SKM-1 treated with dmso at 0.1 percent for 144 hours (cell line): ENCODE measurements around the gene FHL2.
"Not testable (repeated sequence)": the region's sequence is repeated elsewhere in the genome, so short reads cannot be mapped to it uniquely, and the experiment has no call there.

Experiments used
- DNase-seq: peaks from one replicate; lab custom pipeline; 2025; ENCODE audit not compliant: unreplicated experiment; lab: John Stamatoyannopoulos, UW

FHL2 gene

DNA sequence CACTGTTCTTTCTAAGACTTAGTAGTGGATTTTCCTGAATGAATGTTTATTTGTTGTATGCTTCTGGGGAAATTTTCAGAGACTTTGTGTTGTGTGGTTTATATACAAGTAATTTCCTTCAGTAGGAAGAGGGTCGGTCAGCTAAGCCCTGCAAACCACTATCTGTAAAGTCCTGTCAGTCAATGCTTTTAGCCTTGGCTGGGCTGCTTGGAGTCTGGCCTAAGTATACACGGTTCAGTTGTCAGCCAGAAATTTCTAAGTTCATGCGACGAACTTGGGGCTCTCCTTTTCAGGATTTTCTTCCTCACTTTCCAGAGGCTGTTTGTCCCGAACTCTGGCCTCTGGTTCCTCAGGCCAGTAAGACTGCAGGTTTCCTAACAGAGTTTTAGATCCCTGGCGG, 40.3 kb downstream of the FHL2 start:
- no peak for DNase-seq

DNA sequence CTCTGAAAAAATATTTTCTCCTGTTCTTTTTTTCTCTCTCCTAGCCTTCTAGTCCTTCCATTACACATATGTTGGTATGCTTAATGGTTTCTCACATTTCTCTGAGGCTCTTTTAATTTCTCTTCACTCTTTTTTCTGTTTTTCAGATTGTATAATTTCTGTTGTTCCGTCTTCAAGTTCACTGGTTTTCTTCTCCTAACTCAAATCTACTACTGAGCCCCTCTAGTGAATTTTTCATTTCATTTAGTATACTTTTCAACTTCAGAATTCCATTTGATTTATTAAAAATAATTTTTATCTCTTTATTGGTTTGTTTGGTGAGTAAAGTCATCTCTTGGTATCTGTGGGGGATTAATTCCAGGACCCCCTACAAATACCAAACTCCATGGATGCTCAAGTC, 41.7 kb downstream of the FHL2 start:
- DNase-seq: no peak

DNA sequence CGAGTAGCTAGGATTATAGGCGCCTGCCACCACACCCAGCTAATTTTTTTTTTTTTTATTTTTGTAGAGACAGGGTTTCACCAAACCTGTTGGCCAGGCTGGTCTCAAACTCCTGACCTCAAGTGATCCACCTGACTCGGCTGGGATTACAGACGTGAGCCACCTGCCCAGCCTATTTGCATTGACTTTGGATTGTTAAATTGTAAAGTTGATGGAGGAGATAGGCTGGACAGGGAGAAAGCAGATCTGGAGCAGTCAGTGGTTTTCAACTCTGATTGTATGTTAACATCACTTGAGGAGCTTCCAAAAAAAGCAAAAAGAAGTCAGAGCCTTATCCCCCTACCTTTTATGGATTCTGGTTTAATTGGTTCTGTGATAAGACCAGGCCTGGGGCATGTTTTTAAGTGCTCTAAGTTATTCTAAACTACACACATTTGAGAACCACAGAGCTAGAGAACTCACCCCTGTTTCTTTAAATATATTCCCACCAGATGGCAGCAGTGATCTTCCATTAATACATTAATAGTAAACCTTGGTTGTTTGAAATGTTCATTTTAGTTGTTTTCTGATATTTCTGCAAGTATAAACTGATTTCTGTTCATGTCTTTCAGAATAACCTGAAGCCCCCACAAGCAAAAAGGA, 54.0 kb downstream of the FHL2 start:
- DNase-seq: no peak

DNA sequence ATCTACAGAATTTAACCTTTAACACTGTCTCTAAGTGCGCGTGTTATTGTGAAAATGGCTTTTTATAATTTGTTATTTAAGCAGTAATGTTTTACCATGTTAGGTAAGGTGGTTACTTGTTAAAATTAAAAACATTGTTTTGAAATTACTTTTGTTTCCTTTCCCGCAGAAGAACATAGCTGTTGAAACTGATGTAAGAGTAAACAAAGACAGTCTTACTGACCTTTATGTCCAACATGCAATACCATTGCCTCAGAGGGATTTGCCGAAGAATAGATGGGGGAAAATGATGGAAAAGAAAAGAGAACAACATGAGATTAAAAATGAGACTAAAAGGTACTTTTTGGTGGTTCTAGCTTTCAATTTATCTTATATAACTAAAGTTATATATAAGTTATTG, 59.4 kb downstream of the FHL2 start:
- DNase-seq: no peak

DNA sequence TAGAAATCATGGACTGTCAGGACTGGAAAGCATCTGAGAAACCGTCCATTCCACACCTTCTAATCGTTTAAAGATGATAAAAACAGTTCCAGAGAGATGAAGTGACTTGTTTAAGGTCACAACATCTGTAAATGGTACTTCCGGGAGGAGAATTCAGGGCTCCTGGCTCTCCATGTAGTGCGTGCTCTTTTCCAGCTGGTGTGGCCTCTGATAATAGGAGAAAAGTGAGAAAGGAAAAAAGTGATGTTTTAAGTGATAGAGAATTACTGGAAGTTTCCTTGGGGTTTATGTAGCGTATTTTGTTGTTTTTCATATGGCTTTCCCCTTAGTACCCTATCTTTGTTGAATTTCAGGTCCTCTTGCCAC, 60.8 kb downstream of the FHL2 start:
- no peak for DNase-seq

DNA sequence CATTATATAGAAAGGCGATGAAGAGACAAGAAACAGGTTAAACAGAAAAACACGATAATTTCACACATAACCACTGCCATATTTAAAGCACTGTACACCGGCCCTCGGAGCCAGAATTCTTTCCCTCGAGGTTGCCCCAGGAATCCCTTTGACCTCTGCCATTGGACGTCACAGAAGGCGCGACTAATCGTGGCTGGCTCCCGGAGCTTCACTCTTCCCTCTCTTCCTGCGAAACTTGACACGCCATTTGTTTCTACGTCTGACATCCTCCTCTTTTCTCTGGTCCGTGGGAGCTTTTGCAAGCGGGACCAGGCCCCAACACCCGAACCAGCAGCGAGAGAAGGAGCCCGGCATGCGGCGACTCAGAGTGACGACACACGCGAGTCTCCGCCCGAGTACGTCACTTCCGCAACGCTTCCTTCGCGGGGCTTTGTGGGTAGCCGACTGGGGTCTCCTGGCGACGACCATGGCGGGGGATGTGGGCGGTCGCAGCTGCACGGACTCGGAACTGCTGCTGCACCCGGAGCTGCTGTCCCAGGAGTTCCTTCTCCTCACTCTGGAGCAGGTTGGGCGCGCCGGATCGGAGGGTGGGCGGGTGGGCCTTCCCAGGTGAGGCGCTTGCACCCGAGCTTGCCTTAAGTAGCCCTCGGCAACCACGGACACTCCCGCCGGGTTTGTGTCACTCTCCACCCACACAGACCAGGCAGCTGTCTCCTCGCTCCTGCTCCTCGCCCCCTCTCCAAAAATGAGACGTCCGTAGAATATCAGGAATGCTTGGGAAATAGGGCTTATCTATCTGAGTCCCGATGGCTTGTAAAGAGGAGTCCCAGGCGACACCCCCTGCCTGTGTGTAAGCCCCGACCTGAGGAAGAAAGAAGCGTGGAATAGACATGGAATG, 61.5 kb downstream of the FHL2 start, which contains the start of gene C2orf49:
Gene C2orf49 (plus strand): TSS at position 419 of the 898 bp plus-strand sequence. CDS start 48 bp downstream, at position 467.
- DNase-seq: peak; percentile 83

DNA sequence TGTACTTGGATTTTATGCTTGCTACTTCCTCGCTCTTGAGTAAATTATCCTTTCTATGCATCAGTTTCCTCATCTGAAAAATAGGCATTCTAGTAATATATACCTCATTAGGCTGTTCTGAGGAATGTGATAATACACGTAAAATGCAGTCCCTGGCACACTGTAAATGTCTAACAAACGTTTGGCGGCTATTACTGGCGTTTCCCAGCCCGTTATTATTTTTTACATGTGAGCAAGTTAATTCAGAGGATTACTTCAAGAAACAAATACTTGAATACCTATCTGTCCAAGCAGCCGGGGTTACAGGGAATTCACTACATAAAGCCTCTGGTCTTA, 62.1 kb downstream of the FHL2 start:
- DNase-seq: no peak

DNA sequence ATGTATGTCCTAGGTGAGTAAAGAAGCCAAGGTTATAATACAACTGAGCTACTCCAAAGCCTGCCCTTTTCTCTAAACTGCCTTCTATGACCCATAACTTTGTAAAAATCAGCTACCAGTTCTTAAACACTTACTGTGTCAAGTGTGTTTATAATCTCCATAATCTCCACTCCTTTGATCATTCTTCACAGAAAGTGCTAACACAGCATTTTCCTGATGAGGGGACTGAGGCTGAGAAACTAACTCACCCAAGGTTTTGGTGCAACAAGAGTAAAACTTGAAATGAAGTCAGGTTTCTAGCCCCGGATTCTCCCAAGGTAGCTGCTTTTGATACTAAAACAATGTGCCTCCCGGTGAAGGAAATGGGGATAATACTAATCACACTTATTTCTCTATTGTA, 63.4 kb downstream of the FHL2 start:
- DNase-seq: no peak

DNA sequence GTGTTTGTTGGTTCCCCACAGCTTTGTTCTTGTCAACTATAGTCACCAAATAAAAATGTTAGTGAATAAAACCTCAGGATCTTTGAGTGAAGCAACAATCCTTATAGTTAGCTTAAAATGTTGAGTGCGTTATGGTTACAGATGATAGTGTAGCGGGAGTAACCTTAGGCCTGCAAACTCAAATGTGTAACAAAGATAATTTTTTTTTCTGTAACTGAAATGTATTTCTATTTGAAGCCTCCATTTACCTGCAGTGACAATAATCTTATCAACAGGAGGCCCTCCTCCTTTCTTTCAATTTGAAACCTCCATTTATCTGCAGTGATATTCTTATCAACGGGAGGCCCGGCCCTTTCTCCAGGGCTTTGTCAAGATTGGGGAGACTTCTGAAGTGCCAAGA, 64.6 kb downstream of the FHL2 start:
- DNase-seq: no peak

DNA sequence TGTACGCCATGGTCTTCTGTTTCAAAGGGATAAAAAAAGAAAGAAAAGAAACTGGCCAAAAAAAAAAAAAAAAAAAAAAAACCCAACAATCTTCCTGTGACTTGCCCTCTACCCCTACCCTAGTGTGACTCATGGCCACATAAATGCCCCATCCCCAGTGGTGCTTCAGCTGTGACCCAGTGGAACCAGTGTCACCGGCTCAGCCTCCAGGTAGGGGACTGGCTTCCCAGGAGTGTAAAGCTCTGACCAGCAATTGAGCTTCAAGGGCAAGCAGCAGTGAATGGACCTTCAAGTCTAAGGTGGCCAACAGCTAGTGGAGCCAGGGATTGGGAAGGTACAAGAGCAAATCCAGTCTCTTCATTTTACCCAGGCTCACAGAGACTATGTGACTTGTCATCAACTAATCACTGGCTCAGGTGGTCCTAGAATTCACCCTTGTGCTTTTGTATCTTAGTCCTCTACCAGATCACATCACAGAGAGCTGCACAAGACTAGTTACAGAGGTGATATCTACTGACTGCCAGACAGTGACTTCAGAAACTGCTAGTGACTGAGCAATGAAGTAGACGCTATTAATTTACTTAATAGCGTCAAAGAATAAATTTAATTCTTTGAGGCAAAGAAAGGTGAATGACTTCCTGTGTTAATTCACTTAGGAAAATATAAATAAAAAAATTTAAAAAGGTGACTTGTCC, 68.0 kb downstream of the FHL2 start:
- no peak for DNase-seq

DNA sequence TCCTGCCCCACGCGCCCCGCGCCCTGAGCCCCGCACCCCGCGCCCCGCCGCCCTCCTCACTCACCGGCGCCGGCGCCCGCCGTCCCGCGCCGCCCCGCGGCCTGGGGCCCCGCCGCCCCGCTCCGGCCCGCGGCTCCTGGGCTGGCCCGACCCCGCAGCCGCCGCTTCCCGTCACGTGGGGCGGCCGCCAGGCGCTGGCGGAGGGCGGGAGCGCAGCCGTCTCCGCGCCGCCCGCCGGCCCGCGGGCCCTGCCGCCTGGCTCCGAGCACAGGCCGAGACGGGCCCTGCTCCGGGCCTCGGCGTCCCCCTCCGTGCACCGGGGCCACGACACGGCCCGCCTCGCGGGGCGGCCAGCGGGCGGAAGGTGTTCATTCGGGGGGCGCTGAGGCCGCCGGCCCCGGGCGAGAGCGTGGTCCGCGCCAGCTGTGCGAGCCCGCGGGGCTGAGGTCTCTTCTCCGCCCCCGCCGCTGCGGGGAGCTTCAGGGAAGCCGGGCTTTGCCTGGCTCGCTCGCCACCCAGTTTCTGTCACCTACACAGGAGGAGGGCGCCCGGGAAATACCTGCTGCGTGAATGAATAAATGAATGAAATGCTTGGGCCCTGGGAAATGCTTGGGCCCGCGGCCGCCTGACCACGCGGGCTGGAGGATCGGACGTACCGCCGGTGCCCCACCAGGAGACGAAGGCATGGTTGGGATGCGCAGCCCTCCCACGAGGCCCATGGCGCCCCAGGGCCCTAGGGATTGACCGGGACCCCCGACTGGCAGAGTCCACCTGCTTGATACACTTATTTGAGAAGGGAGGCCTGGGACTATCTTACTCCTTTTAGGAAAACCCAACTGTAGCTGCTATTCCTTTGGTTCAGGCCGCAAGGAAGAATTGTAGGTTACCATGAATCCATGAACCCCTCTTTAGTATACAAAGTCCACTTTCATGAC, 69.0 kb downstream of the FHL2 start, which contains the start of gene TGFBRAP1:
Gene TGFBRAP1 (minus strand): TSS at position 175 of the 935 bp plus-strand sequence. CDS start 21,434 bp downstream, outside the sequence.
- DNase-seq: peak; percentile 49

DNA sequence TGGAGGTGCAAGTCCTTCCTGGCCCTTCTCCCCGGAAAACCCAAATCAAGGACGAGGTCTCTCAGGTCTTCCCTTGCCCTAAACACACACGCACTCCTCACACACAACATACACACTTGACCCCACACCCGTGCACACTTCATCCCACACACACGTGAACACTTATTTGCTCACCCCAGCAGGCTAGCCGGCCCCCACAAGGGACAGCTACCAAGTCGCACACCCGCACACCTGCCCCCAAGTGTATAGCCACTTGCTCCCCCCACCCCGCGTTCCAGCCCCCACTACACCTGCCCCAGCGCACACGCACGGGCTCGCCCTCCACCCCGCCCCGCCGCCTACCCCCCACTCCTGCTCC, 69.7 kb downstream of the FHL2 start:
- no peak for DNase-seq

DNA sequence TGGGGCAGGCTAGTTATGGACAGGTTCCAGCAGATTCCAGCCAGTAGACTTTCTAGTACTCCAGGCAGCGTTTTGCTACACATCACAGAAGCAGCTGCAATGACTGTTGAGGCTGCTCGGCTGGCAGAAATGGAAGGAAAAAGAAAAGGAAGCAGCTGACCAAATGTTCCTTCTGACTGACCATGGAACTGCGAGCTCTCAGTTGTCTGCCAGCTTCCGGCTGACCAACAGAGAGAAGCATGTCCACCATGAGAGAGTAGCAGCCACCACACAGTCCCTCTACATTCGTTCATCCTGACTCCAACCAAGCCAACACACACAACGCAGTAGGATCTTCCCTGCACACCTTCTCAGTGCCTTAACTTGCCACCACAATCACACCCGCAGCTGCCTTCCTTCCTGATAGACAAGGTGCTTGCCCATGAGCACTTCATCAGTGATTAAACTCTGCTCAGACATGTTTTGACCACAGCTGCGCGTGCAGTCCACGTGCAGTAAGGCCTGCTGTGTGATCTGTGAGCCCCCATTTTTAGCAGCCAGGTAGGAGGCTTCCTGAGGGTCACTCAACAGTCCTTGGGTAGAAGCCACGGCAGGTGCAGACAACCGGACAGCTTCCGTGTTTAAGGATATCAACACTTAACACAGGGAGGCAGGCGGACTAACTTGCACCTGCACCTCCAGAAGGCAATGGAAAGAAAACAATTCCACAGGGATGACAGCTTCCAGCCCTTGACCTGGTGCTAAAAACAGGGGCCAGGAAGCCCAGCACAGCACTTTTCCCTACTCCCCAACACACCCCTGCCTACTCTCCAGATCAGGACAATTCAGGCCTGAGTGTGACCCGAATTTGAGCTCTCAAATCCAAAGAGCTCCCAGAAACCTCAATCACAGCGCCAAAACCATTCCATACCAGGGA, 70.3 kb downstream of the FHL2 start:
- DNase-seq: no peak

DNA sequence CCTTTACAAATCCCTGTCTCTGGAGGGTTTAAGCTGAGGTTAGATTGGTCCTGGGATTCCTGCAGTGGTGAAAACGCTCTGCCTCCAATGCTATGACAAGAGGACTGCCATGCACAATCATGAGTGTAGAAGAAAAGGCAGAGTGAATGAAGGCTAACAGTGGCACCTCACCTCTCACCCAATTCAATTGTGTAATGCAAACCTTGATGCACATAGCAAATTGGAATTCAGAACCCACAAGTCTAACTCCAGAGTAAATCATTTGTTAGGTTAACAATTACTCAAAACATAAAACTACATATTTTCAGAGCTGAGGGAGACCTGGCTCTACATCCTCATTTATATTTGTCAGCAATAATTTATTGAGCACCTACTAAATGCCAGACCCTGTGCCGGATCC, 71.2 kb downstream of the FHL2 start:
- DNase-seq: no peak

DNA sequence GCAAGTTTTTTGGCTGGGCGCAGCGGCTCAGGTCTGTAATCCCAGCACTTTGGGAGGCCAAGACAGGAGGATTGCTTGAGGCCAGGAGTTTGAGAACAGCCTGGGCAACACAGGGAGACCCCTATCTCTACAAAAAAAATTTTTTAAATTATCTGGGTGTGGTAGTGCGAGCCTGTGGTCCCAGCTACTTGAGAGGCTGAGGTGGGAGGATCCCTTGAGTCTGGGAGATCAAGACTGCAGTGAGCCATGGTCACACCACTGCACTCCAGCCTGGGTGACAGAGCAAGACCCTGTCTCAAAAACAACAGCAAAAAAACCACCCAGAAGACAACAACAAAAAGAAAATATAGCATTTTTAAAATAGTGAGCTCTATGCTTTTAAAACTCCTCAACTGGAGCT, 71.6 kb downstream of the FHL2 start:
- DNase-seq: not testable (repeated sequence)

DNA sequence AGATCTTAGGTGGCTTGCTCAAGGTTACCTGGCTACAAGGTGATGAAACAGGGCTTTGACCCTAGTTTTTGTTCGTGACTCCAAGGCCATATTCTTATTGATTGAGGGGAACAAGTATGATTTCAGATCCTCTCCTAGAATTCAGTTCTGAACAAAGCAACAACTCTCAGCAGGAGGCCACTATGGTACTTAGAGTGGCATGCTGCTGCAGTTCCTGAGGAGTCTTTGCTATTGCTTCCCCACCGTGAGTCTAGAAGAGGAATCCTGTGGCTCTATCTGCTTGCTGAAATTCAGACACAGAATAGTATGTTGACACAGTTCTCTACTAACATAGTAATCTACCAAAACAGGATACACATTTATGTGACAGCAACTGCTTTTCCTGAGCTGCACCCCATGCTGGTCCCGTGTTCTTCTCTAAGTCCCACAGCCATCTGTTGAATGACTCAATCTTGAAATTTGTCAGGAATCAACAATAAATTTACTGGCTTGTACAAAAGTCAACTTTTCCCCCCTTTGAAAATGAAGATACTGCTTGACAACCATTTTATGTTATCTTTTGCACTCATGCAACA, 73.4 kb downstream of the FHL2 start:
- no peak for DNase-seq

DNA sequence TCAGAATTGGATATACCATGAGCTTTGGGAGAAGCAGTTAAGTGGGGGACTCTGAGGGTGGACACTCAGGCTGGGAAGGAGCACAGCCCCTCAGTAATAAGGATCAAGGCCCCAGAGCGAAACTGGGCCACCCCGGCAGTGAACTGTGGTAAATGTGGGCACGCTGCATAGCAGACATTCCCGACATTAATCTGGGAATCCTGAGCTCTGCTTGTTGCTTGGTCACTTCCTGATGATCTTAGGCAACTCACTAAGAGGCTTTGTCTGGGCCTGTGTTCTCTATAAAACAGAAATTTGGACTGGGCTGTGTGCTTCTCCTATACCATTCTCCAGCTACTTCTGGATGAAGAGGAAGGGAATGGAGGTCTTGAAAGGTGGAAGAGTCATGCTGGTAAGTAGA, 74.1 kb downstream of the FHL2 start:
- no peak for DNase-seq

DNA sequence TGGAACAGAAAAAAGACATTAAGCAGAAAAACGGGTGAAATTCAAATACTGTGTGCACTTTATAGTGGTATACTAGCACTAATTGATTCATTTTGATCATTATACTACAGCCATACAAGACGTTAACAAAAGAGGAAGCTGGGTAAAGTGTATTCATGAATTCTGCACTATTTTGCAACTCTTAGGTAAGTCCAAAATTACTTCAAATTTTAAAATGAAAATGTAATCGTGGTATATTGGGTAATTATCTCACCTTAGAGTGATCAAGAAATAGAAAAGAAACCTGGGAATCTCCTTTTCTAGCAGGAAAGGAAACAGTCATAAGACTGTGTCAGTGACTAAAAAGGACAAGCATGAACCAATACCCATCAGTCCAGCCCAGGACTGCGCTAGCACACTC, 74.8 kb downstream of the FHL2 start:
- DNase-seq: peak; percentile 33

DNA sequence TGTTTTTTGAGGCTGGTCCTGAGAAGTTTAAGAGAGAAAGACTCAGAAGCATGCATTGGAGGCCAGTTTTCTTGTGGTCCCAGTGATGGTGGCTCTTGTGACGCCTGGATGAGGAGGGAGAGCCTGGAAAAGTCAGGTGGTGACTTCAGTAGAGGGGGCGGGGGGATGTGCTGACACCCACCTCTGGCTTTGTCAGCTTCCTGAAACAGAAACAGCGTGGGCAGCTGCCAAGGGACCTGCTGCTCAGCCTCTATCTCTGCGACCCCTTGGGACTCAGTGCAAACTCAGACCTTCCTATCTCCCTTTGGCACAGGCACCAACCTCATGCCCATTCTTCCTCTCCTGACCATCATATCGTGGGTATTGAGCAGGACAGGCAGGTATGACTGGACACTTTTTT, 75.7 kb downstream of the FHL2 start:
- DNase-seq: no peak
